BE2C (cell line): ENCODE results near the gene NSF.

Experiments
- DNase-seq: peaks from one replicate; pipeline ENCODE4 v3.0.0-alpha.2; 2020
- H3K27me3 ChIP-seq: fragments of 250-450 bp; sonication (Bioruptor Pico); 2 replicates; pipeline ENCODE4 v1.5.1; 2020; ENCODE audit warnings: mild to moderate bottlenecking
- H3K36me3 ChIP-seq: fragments of 250-450 bp; sonication (Bioruptor Pico); 2 replicates; pipeline ENCODE4 v1.5.1; 2020; ENCODE audit warnings: mild to moderate bottlenecking
- H3K4me1 ChIP-seq: fragments of 250-450 bp; sonication (Bioruptor Pico); 2 replicates; pipeline ENCODE4 v1.5.1; 2020
- H3K4me3 ChIP-seq: 2 replicates; pipeline ENCODE4 v1.5.1; 2011; ENCODE audit warnings: low read depth, low read length
- H3K9me3 ChIP-seq: fragments of 250-450 bp; sonication (Bioruptor Pico); 2 replicates; pipeline ENCODE4 v1.5.1; 2020
- TF ChIP-seq, protein P1 (sequence below): IDR thresholded peaks from 2 replicates; pipeline ENCODE4 v1.5.1; 2012; ENCODE audit warnings: mild to moderate bottlenecking, low read depth, low read length

Gene NSF

DNA sequence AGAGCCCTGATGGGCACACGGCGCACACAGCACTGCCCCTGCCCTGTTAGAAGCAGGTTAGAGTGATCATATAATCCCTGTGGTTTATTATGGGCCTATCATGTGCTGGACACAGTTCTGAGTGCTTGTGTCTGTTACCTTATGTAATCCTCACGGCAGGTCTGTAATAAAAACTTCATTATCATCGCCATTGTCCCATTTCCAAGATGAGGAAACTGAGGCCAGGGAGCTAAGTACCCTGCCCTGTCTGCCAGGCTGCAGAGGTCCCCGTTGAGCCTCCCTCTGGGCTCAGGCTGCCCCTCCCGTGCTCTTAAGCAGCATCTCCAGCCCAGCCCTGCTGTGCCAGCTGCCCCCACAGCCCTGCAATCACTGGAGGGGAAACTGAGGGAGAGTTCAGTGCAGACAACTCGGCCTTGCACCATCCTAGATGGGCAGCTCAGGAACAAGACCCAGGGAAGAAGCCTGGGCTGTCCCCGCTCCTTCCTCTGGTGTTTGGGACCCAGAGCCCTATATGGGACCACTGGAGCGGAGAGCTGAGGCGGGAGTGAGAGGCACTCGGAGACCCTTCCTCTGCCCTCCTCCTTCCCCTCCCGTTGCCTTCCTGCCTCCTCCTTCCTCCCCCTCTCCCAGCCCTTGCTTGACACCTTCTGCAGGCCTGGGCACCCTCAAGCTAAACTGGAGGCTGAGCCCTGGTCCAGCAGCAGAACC, 186.0 kb downstream of the NSF start:
- no peaks in the 10 kb centered on the region; the same call in none of the 2 replicates for H3K4me1 ChIP-seq
- TF ChIP-seq, protein P1, sequence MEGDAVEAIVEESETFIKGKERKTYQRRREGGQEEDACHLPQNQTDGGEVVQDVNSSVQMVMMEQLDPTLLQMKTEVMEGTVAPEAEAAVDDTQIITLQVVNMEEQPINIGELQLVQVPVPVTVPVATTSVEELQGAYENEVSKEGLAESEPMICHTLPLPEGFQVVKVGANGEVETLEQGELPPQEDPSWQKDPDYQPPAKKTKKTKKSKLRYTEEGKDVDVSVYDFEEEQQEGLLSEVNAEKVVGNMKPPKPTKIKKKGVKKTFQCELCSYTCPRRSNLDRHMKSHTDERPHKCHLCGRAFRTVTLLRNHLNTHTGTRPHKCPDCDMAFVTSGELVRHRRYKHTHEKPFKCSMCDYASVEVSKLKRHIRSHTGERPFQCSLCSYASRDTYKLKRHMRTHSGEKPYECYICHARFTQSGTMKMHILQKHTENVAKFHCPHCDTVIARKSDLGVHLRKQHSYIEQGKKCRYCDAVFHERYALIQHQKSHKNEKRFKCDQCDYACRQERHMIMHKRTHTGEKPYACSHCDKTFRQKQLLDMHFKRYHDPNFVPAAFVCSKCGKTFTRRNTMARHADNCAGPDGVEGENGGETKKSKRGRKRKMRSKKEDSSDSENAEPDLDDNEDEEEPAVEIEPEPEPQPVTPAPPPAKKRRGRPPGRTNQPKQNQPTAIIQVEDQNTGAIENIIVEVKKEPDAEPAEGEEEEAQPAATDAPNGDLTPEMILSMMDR: no peak
- DNase-seq: no peak
- H3K4me3 ChIP-seq: no peak overlapping the region
- H3K27me3 ChIP-seq: no peaks in the 10 kb centered on the region
- no peaks in the 10 kb centered on the region for H3K36me3 ChIP-seq
- H3K9me3 ChIP-seq: no peaks in the 10 kb centered on the region

DNA sequence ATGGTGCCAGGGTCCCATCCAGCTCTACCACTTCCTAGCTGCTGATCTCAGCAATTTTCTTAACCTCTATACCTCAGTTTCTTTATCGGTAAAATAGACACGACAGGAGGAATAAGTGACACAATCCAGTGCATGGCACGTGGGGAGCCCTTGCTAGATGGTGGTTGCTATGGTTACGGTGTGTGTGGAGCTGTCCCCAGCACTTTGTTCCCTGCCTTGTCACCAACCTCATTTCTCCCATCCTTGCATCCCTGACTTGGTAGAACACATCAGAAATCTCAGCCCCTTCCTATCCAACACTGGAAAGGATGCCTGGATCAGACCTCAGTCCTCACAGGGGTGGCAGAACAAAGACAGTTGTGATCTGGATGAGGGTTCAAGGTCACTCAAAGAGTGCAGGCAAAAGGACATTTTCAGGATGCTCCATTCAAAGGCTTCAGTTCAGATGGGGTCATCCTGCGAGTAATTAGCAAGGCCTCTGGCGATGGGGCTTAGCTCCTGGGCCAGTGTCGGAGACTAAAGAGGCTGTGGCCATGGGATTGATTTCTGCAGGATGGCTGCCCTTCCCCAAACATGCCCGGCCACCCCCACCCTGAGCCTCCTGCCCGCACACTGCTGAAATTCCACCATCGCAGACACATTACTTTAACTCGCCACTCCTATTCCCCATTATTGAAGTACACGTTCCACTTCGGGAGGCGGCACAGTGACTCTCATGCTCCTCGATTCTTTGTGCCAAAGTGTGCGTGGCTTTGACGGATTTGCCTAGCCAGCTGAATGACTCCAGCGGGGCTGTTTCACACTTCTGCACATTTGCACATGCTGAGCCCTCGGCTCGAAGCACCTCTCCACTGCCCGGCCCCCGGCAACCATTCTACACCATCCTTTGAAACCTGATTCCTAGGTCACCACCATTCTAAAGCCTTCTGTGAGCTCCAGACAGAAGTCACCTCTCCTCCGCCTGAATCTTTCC, 187.8 kb downstream of the NSF start:
- H3K9me3 ChIP-seq: no peaks in the 10 kb centered on the region
- H3K27me3 ChIP-seq: no peaks in the 10 kb centered on the region
- no peaks in the 10 kb centered on the region; the same call in none of the 2 replicates for H3K4me1 ChIP-seq
- no peaks in the 10 kb centered on the region for H3K36me3 ChIP-seq
- TF ChIP-seq, protein P1: no peak
- DNase-seq: no peak
- H3K4me3 ChIP-seq: no peak overlapping the region

DNA sequence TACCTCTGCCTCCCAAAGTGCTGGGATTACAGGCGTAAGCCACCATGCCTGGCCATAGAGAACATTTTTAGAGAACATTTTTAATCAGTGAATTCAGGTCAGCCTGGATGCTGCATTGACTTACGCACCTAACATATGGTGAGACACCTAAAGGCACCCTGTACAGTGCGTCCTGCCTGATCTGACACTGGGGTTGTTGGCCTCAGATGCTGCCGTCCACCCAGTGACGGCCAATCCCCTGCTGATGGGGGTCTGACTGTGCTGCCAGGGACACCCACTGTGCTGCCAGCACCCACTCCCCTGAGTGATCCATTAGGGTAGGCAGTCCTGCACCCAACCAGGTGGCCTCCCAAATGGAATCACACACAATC, 189.5 kb downstream of the NSF start:
- DNase-seq: no peak
- H3K27me3 ChIP-seq: no peaks in the 10 kb centered on the region
- H3K4me3 ChIP-seq: no peak overlapping the region
- H3K36me3 ChIP-seq: no peaks in the 10 kb centered on the region
- TF ChIP-seq, protein P1: no peak
- no peaks in the 10 kb centered on the region for H3K4me1 ChIP-seq
- no peaks in the 10 kb centered on the region for H3K9me3 ChIP-seq

DNA sequence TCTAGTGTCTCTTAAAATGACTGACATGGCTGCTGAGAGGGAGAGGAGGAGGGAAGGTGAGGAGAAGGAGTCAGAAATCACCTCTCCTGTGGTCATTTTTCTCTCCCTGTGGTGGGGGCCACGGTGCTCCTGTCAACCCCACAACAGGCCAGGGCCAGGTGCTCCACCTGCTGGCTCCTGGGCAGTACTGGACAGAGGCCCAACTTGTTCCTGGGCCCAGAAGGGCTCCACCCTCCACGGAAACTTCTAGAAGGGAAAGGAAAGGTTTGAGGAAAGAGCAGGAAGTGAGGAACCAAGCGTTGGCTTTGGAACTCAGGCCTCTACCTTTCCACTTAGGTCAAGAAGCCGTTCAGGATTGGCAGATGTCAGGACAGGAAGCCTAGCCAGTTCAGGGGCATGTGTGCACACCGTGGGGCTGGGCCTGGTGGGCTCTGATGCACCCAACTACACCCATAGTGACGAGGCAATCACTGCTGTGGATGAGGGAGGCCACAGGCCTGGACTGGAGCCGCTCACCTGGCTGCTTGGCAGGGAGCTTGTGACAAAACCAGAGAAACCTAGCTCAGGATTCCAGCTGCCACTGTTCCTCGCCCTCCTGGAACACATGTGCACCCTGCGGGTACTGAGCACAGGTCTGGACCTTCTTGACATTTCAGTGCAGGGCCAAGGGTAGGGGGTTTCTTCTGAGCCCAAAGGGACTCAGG, 191.9 kb downstream of the NSF start:
- Histone ChIP-seq H3K4me1 (no peaks in the 10 kb centered on the region), H3K27me3 (no peaks in the 10 kb centered on the region), H3K4me3 (no peak overlapping the region), H3K9me3 (no peaks in the 10 kb centered on the region), H3K36me3 (no peaks in the 10 kb centered on the region)
- TF ChIP-seq, protein P1: peak; percentile 78
- DNase-seq: peak; percentile 55

DNA sequence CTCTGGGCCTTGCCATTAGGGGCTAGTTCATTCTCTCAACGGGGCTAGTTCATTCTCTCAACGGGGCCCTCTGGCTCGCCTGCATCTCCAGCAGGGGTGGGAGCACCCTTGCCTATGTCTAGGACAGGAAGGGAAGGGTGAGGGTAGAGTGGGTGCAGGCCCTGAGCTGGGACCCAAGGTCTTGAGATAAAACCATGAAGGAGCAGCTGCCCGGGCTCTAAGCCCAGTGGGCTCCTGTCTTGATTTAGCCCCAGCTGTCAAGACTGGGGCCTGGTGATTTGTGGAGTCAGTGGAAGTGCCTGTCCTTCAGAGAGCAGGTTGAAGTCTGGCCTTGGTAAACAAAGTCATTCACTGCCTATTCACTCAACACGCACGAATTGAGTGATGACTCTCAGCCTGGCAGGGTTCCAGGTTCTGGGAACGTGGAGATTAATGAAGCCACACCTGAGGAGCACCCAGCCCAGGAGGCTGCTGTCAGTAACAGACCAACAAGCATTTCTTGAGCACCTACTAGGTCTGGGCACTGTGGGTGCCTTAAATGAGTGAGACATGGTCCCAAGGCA, 192.6 kb downstream of the NSF start:
- Histone ChIP-seq H3K36me3 (no peaks in the 10 kb centered on the region), H3K4me3 (no peak overlapping the region), H3K9me3 (no peaks in the 10 kb centered on the region), H3K27me3 (no peaks in the 10 kb centered on the region), H3K4me1 (no peaks in the 10 kb centered on the region)
- DNase-seq: no peak
- TF ChIP-seq, protein P1: no peak
